ENCODE data around the gene TACC2. TPM values are rescaled to one million over a fixed set of nuclear protein-coding genes. Genes with fewer than 3 reads are reported as not detected.

Gene TACC2
- total and polyA plus RNA-seq, 5 donors from 2014 or later, result not detected

GRCh38 chr10:122124808-122125207 is 135.8 kb downstream of the TACC2 start:
- ATAC-seq (ENCODE audit: low read depth in 2 of 2) (no peak), DNase-seq (no peak)
- Histone ChIP-seq H3K36me3 (ENCODE audit: control insufficient read depth, insufficient read depth, low read length) (no peaks in the 10 kb centered on the region), H3K4me3 (ENCODE audit: low read depth, low read length) (no peak overlapping the region), H3K27ac (ENCODE audit: insufficient read depth, low read length, poor library complexity, severe bottlenecking) (no peak overlapping the region), H3K27me3 (ENCODE audit: control insufficient read depth, insufficient read depth, low read length) (no peaks in the 10 kb centered on the region), H3K9me3 (ENCODE audit: control insufficient read depth in 2 of 2, low read length in 2 of 2) (no peaks in the 10 kb centered on the region), H3K4me1 (ENCODE audit: control insufficient read depth, insufficient read depth, low read length, poor library complexity, severe bottlenecking) (no peaks in the 10 kb centered on the region)
- Mint-ChIP-seq H3K4me3 (no peak overlapping the region), H3K27me3 (no peaks in the 10 kb centered on the region), H3K9me3 (no peaks in the 10 kb centered on the region), H3K4me1 (no peaks in the 10 kb centered on the region), H3K27ac (no peak overlapping the region), H3K36me3 (no peaks in the 10 kb centered on the region)

- ATAC-seq (ENCODE audit: low read depth in 2 of 2), result no peak
- Histone ChIP-seq H3K27ac (ENCODE audit: insufficient read depth, low read length, poor library complexity, severe bottlenecking) (no peak overlapping the region), H3K9me3 (ENCODE audit: control insufficient read depth in 2 of 2, low read length in 2 of 2) (no peaks in the 10 kb centered on the region), H3K4me1 (ENCODE audit: control insufficient read depth, insufficient read depth, low read length, poor library complexity, severe bottlenecking) (no peaks in the 10 kb centered on the region), H3K4me3 (ENCODE audit: low read depth, low read length) (no peak overlapping the region), H3K27me3 (ENCODE audit: control insufficient read depth, insufficient read depth, low read length) (no peaks in the 10 kb centered on the region), H3K36me3 (ENCODE audit: control insufficient read depth, insufficient read depth, low read length) (no peaks in the 10 kb centered on the region)
- no peak for DNase-seq
- H3K27ac Mint-ChIP-seq, result no peak overlapping the region
- H3K27me3 Mint-ChIP-seq, result peaks cover 5% of the 10 kb centered on the region
- H3K4me3 Mint-ChIP-seq, result no peak overlapping the region
- H3K36me3 Mint-ChIP-seq, result no peaks in the 10 kb centered on the region
- no peaks in the 10 kb centered on the region for H3K4me1 Mint-ChIP-seq
- no peaks in the 10 kb centered on the region for H3K9me3 Mint-ChIP-seq
These were observed 138.0 kb downstream of the TACC2 start for GRCh38 chr10:122126763-122127659.

- no peak for ATAC-seq (ENCODE audit: low read depth in 2 of 2)
- Histone ChIP-seq H3K27me3 (ENCODE audit: control insufficient read depth, insufficient read depth, low read length) (no peaks in the 10 kb centered on the region), H3K27ac (ENCODE audit: insufficient read depth, low read length, poor library complexity, severe bottlenecking) (no peak overlapping the region), H3K4me1 (ENCODE audit: control insufficient read depth, insufficient read depth, low read length, poor library complexity, severe bottlenecking) (no peaks in the 10 kb centered on the region), H3K9me3 (ENCODE audit: control insufficient read depth in 2 of 2, low read length in 2 of 2) (no peaks in the 10 kb centered on the region), H3K36me3 (ENCODE audit: control insufficient read depth, insufficient read depth, low read length) (no peaks in the 10 kb centered on the region), H3K4me3 (ENCODE audit: low read depth, low read length) (no peak overlapping the region)
- Mint-ChIP-seq H3K4me3 (no peak overlapping the region), H3K9me3 (peaks cover 0 to 1% (median 0%) of the 10 kb centered on the region in 7 donors), H3K27me3 (peaks cover 5% of the 10 kb centered on the region), H3K4me1 (no peaks in the 10 kb centered on the region), H3K36me3 (no peaks in the 10 kb centered on the region), H3K27ac (no peak overlapping the region)
- DNase-seq, result no peak
These were observed 139.0 kb downstream of the TACC2 start for GRCh38 chr10:122127943-122128342.

- Histone ChIP-seq H3K4me3 (ENCODE audit: low read depth, low read length) (no peak overlapping the region), H3K9me3 (ENCODE audit: control insufficient read depth in 2 of 2, low read length in 2 of 2) (no peaks in the 10 kb centered on the region), H3K4me1 (ENCODE audit: control insufficient read depth, insufficient read depth, low read length, poor library complexity, severe bottlenecking) (no peaks in the 10 kb centered on the region), H3K36me3 (ENCODE audit: control insufficient read depth, insufficient read depth, low read length) (no peaks in the 10 kb centered on the region), H3K27ac (ENCODE audit: insufficient read depth, low read length, poor library complexity, severe bottlenecking) (no peak overlapping the region), H3K27me3 (ENCODE audit: control insufficient read depth, insufficient read depth, low read length) (no peaks in the 10 kb centered on the region)
- Mint-ChIP-seq H3K27ac (no peak overlapping the region), H3K9me3 (peaks cover 0 to 1% (median 0%) of the 10 kb centered on the region in 7 donors), H3K4me1 (no peaks in the 10 kb centered on the region), H3K4me3 (no peak overlapping the region), H3K27me3 (peaks cover 5% of the 10 kb centered on the region), H3K36me3 (no peaks in the 10 kb centered on the region)
- no peak for DNase-seq
- no peak for ATAC-seq (ENCODE audit: low read depth in 2 of 2)
These were observed 139.4 kb downstream of the TACC2 start for GRCh38 chr10:122128357-122128756.

- Histone ChIP-seq H3K36me3 (ENCODE audit: control insufficient read depth, insufficient read depth, low read length) (no peaks in the 10 kb centered on the region), H3K27me3 (ENCODE audit: control insufficient read depth, insufficient read depth, low read length) (no peaks in the 10 kb centered on the region), H3K27ac (ENCODE audit: insufficient read depth, low read length, poor library complexity, severe bottlenecking) (no peak overlapping the region), H3K9me3 (ENCODE audit: control insufficient read depth in 2 of 2, low read length in 2 of 2) (no peaks in the 10 kb centered on the region), H3K4me1 (ENCODE audit: control insufficient read depth, insufficient read depth, low read length, poor library complexity, severe bottlenecking) (no peaks in the 10 kb centered on the region), H3K4me3 (ENCODE audit: low read depth, low read length) (no peak overlapping the region)
- no peak for DNase-seq
- no peak overlapping the region for H3K4me3 Mint-ChIP-seq
- no peaks in the 10 kb centered on the region for H3K4me1 Mint-ChIP-seq
- H3K27me3 Mint-ChIP-seq, result peaks cover 5% of the 10 kb centered on the region
- ATAC-seq (ENCODE audit: low read depth in 2 of 2), result no peak
- no peaks in the 10 kb centered on the region for H3K36me3 Mint-ChIP-seq
- H3K27ac Mint-ChIP-seq, result no peak overlapping the region
- peaks cover 0 to 1% (median 0%) of the 10 kb centered on the region in 7 donors for H3K9me3 Mint-ChIP-seq
These were observed 141.6 kb downstream of the TACC2 start for GRCh38 chr10:122130474-122131110.

- H3K36me3 Mint-ChIP-seq, result no peaks in the 10 kb centered on the region
- H3K27me3 Mint-ChIP-seq, result peaks cover 5% of the 10 kb centered on the region
- no peak overlapping the region for H3K4me3 Mint-ChIP-seq
- Histone ChIP-seq H3K4me1 (ENCODE audit: control insufficient read depth, insufficient read depth, low read length, poor library complexity, severe bottlenecking) (no peaks in the 10 kb centered on the region), H3K9me3 (ENCODE audit: control insufficient read depth in 2 of 2, low read length in 2 of 2) (no peaks in the 10 kb centered on the region), H3K36me3 (ENCODE audit: control insufficient read depth, insufficient read depth, low read length) (no peaks in the 10 kb centered on the region), H3K4me3 (ENCODE audit: low read depth, low read length) (no peak overlapping the region), H3K27me3 (ENCODE audit: control insufficient read depth, insufficient read depth, low read length) (no peaks in the 10 kb centered on the region), H3K27ac (ENCODE audit: insufficient read depth, low read length, poor library complexity, severe bottlenecking) (no peak overlapping the region)
- H3K9me3 Mint-ChIP-seq, result peaks cover 0 to 1% (median 0%) of the 10 kb centered on the region in 7 donors
- ATAC-seq (ENCODE audit: low read depth in 2 of 2) (no peak), DNase-seq (no peak)
- H3K4me1 Mint-ChIP-seq, result no peaks in the 10 kb centered on the region
- H3K27ac Mint-ChIP-seq, result no peak overlapping the region
These were observed 143.4 kb downstream of the TACC2 start for GRCh38 chr10:122132331-122132755.

GRCh38 chr10:122132882-122133565 is 144.1 kb downstream of the TACC2 start:
- Histone ChIP-seq H3K36me3 (ENCODE audit: control insufficient read depth, insufficient read depth, low read length) (no peaks in the 10 kb centered on the region), H3K4me1 (ENCODE audit: control insufficient read depth, insufficient read depth, low read length, poor library complexity, severe bottlenecking) (no peaks in the 10 kb centered on the region), H3K27ac (ENCODE audit: insufficient read depth, low read length, poor library complexity, severe bottlenecking) (no peak overlapping the region), H3K9me3 (ENCODE audit: control insufficient read depth in 2 of 2, low read length in 2 of 2) (no peaks in the 10 kb centered on the region), H3K27me3 (ENCODE audit: control insufficient read depth, insufficient read depth, low read length) (no peaks in the 10 kb centered on the region), H3K4me3 (ENCODE audit: low read depth, low read length) (no peak overlapping the region)
- no peak overlapping the region for H3K4me3 Mint-ChIP-seq
- ATAC-seq (ENCODE audit: low read depth in 2 of 2) (no peak), DNase-seq (no peak)
- no peak overlapping the region for H3K27ac Mint-ChIP-seq
- no peaks in the 10 kb centered on the region for H3K4me1 Mint-ChIP-seq
- H3K9me3 Mint-ChIP-seq, result peaks cover 0 to 1% (median 0%) of the 10 kb centered on the region in 7 donors
- H3K36me3 Mint-ChIP-seq, result no peaks in the 10 kb centered on the region
- H3K27me3 Mint-ChIP-seq, result peaks cover 5% of the 10 kb centered on the region
